Stimulated activated CD8-positive, alpha-beta memory T cell treated with anti-CD3 and anti-CD28 coated beads, Interleukin-7, amount 100 ng/mL, for 4 hours (primary cell): ENCODE data around the gene NLRX1.
"Not testable (repeated sequence)": the region's sequence is repeated elsewhere in the genome, so short reads cannot be mapped to it uniquely, and the experiment has no call there.

Experiments used
- DNase-seq, 2 donors: peaks; one replicate each; pipeline ENCODE4 v3.0.0-alpha.2; 2020; ENCODE audit warnings: low read depth in 2 of 2

The NLRX1 gene

GRCh38 chr11:119154178-119154577 is 14.3 kb upstream of the NLRX1 start:
- no peak for DNase-seq

- DNase-seq: no peak
These were observed 12.6 kb upstream of the NLRX1 start for GRCh38 chr11:119155733-119156492.

GRCh38 chr11:119156496-119156895 is 12.0 kb upstream of the NLRX1 start:
- no peak for DNase-seq

GRCh38 chr11:119157063-119157462 is 11.5 kb upstream of the NLRX1 start:
- DNase-seq: no peak

GRCh38 chr11:119158467-119158866 is 10.1 kb upstream of the NLRX1 start:
- no peak for DNase-seq

- DNase-seq: no peak
These were observed 8.4 kb upstream of the NLRX1 start for GRCh38 chr11:119160151-119160550.

- DNase-seq: no peak
These were observed 6.7 kb upstream of the NLRX1 start for GRCh38 chr11:119161871-119162270.

GRCh38 chr11:119166368-119167076 is 2.0 kb upstream of the NLRX1 start:
- DNase-seq: no peak

- DNase-seq: not testable (repeated sequence)
These were observed 1.5 kb upstream of the NLRX1 start for GRCh38 chr11:119167077-119167458.

GRCh38 chr11:119167933-119168332 is 592 bp upstream of the NLRX1 start:
- DNase-seq: no peak

GRCh38 chr11:119169282-119169719 is 776 bp downstream of the NLRX1 start:
- no peak for DNase-seq

- DNase-seq: no peak
These were observed 4.0 kb downstream of the NLRX1 start for GRCh38 chr11:119172513-119172912.

GRCh38 chr11:119173453-119173852 is 4.9 kb downstream of the NLRX1 start:
- DNase-seq: no peak

- DNase-seq: no peak
These were observed 7.1 kb downstream of the NLRX1 start for GRCh38 chr11:119175493-119176077.

- no peak for DNase-seq
These were observed 9.7 kb downstream of the NLRX1 start for GRCh38 chr11:119178166-119178680.

- DNase-seq: no peak
These were observed 10.8 kb downstream of the NLRX1 start for GRCh38 chr11:119179342-119179741.

- DNase-seq: no peak
These were observed 11.5 kb downstream of the NLRX1 start for GRCh38 chr11:119179983-119180382.

GRCh38 chr11:119180729-119181676 is 12.5 kb downstream of the NLRX1 start:
- DNase-seq: no peak

GRCh38 chr11:119181677-119182412 is 13.3 kb downstream of the NLRX1 start:
- DNase-seq: no peak

- not testable (repeated sequence) for DNase-seq
These were observed 15.9 kb downstream of the NLRX1 start for GRCh38 chr11:119184399-119184798.
